ENCODE data around the gene SYT13.

GRCh38 chr11:45262900-45263299 lies 23.2 kb downstream of the SYT13 start:
- TF ChIP-seq OSR1 (CRISPR knock-in tag; IDR thresholded peaks at IDR 0.05) (no peak), SNAI2 (CRISPR knock-in tag; IDR thresholded peaks at IDR 0.05) (no peak), GLIS3 (CRISPR knock-in tag; IDR thresholded peaks at IDR 0.05) (no peak), POU6F1 (CRISPR knock-in tag; IDR thresholded peaks at IDR 0.05; ENCODE audit: borderline replicate concordance, low read depth) (no peak), CSDC2 (CRISPR knock-in tag; IDR thresholded peaks at IDR 0.05) (no peak), CREB5 (CRISPR knock-in tag; IDR thresholded peaks at IDR 0.05; ENCODE audit: low read depth) (no peak), RARB (CRISPR knock-in tag; IDR thresholded peaks at IDR 0.05) (no peak), CSRNP3 (CRISPR knock-in tag; IDR thresholded peaks at IDR 0.05) (no peak), ZNF70 (CRISPR knock-in tag; IDR thresholded peaks at IDR 0.05) (no peak)

Measured in SK-N-SH treated with all-trans-retinoic acid at 6 μM for 48 hours (cell line).